WI38 (cell line): ENCODE data around the gene KRT2.

Source experiments
- H3K4me3 ChIP-seq: 2 replicates; pipeline ENCODE4 v1.5.1; 2011; ENCODE audit warnings: low read depth, mild to moderate bottlenecking, control low read depth, low read length
- TF ChIP-seq, protein P1 (sequence below): IDR thresholded peaks from 2 replicates; pipeline ENCODE4 v1.5.1; 2012; ENCODE audit warnings: low read depth, mild to moderate bottlenecking, control low read depth, low read length

The KRT2 gene

GRCh38 chr12:52655251-52655650, 3.2 kb upstream of the KRT2 start:
- H3K4me3 ChIP-seq = no peak overlapping the region
- TF ChIP-seq, protein P1, sequence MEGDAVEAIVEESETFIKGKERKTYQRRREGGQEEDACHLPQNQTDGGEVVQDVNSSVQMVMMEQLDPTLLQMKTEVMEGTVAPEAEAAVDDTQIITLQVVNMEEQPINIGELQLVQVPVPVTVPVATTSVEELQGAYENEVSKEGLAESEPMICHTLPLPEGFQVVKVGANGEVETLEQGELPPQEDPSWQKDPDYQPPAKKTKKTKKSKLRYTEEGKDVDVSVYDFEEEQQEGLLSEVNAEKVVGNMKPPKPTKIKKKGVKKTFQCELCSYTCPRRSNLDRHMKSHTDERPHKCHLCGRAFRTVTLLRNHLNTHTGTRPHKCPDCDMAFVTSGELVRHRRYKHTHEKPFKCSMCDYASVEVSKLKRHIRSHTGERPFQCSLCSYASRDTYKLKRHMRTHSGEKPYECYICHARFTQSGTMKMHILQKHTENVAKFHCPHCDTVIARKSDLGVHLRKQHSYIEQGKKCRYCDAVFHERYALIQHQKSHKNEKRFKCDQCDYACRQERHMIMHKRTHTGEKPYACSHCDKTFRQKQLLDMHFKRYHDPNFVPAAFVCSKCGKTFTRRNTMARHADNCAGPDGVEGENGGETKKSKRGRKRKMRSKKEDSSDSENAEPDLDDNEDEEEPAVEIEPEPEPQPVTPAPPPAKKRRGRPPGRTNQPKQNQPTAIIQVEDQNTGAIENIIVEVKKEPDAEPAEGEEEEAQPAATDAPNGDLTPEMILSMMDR = no peak

- TF ChIP-seq, protein P1 = no peak
- no peak overlapping the region for H3K4me3 ChIP-seq
These were observed 1.4 kb downstream of the KRT2 start for GRCh38 chr12:52650520-52651081.

DNA sequence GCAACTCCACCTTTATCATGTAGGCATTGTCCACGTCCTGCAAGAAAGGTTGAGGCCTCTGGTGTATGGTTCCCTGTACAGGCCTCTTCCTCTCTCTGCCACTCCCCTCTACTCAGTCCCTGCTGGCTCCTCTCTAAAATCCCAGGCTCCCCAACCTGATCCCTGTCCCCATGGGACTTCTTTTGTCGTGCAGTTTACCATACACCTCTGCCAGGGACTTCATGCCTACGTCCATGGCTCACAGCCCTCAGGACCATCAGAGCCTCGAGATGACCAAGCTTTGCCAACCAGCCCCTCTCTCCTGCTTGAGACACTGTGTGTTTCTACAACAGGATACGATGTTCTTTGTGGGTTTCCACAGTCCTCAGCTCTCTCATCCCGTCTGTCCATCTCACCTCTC, 2.9 kb downstream of the KRT2 start:
- TF ChIP-seq, protein P1 = no peak
- H3K4me3 ChIP-seq = no peak overlapping the region

GRCh38 chr12:52648012-52648550, 3.9 kb downstream of the KRT2 start:
- TF ChIP-seq, protein P1 = no peak
- no peak overlapping the region for H3K4me3 ChIP-seq

DNA sequence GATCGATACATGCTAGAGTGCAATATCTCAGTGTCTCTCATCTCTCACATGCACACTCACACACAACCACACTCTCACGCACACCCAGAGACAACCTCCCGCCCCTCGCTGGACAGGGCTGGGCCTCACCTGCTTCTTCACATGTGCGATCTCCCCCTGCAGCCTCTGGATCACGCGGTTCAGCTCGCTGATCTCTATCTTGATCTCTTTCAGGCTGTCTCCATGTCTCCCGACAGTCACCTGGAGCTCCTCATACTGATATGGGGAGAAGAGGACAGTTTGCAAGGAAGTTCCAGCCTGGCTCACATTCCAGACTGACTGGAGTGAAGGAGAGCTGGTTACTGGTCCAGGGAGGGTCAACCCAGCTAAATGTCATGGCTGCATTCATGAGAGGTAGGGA, 4.4 kb downstream of the KRT2 start:
- TF ChIP-seq, protein P1 = no peak
- H3K4me3 ChIP-seq = no peak overlapping the region

GRCh38 chr12:52646613-52647012, 5.4 kb downstream of the KRT2 start:
- no peak overlapping the region for H3K4me3 ChIP-seq
- TF ChIP-seq, protein P1 = no peak

- TF ChIP-seq, protein P1 = no peak
- no peak overlapping the region for H3K4me3 ChIP-seq
These were observed 6.0 kb downstream of the KRT2 start for GRCh38 chr12:52645982-52646381.
